Ascending aorta (tissue), 2 donors: Measurements from ENCODE around the gene UBE4B. TPM values are rescaled to one million over a fixed set of nuclear protein-coding genes. Genes with fewer than 3 reads are reported as not detected.
"Not testable (repeated sequence)": the region's sequence is repeated elsewhere in the genome, so short reads cannot be mapped to it uniquely, and the experiment has no call there.

ENCODE experiments used
- DNase-seq, 2 donors: peaks; one replicate each; pipeline ENCODE4 v3.0.0-alpha.2; 2019; ENCODE audit warnings: low spot score in 2 of 2
- H3K27ac ChIP-seq, 2 donors: fragments of 200-600 bp; sonication (generic); one replicate each; pipeline ENCODE4 v1.5.1; 2016 to 2017; ENCODE audit warnings: mild to moderate bottlenecking in 1 of 2
- H3K27me3 ChIP-seq: fragments of 200-600 bp; sonication (generic); one replicate; pipeline ENCODE4 v1.5.1; 2017
- H3K36me3 ChIP-seq, 2 donors: fragments of 200-600 bp; sonication (generic); one replicate each; pipeline ENCODE4 v1.5.1; 2016
- H3K4me1 ChIP-seq, 2 donors: fragments of 200-600 bp; sonication (generic); one replicate each; pipeline ENCODE4 v1.5.1; 2016 to 2017; ENCODE audit warnings: mild to moderate bottlenecking in 1 of 2
- H3K4me3 ChIP-seq, 2 donors: fragments of 200-600 bp; sonication (generic); one replicate each; pipeline ENCODE4 v1.5.1; 2016 to 2017; ENCODE audit warnings: mild to moderate bottlenecking in 1 of 2
- H3K9me3 ChIP-seq, 2 donors: fragments of 200-600 bp; sonication (generic); one replicate each; pipeline ENCODE4 v1.5.1; 2016
- CTCF ChIP-seq, 3 experiments: fragments of 200-600 bp in 2 of 3; fragments of 450-650 bp in 1 of 3; sonication (generic) in 2 of 3; IDR thresholded peaks; one replicate each; pipeline ENCODE4 v1.5.1; 2016 to 2019; ENCODE audit warnings: antibody characterized with exemption in 3 of 3, mild to moderate bottlenecking in 1 of 3, moderate library complexity in 1 of 3
- intact Hi-C: fragments of 100-400 bp; cut with DNase I; formaldehyde crosslinking; loops from one replicate; pipeline ENCODE4 v1.15.1; 2023
- total RNA-seq: library from RNA; depleted of rRNA; stranded (reverse); fragments of >200 nt; gene quantifications from one replicate; pipeline ENCODE4 v1.1.0, GENCODE V29; 2016

The UBE4B gene
- total RNA-seq, 1 donor from 2014 or later: 35.2 TPM

GRCh38 chr1:9992910-9993309 is 39.8 kb upstream of the UBE4B start:
- Histone ChIP-seq H3K4me3 (no peak overlapping the region), H3K9me3 (no peaks in the 10 kb centered on the region), H3K4me1 (peaks cover 0 to 5% of the 10 kb centered on the region in 2 donors), H3K36me3 (no peaks in the 10 kb centered on the region), H3K27me3 (no peaks in the 10 kb centered on the region), H3K27ac (no peak overlapping the region)
- no peak for TF ChIP-seq CTCF (IDR thresholded peaks at IDR 0.05)
- intact Hi-C loops: no loop called here
- no peak for DNase-seq

- H3K4me1 ChIP-seq: peaks cover 0 to 5% of the 10 kb centered on the region in 2 donors
- TF ChIP-seq CTCF (IDR thresholded peaks at IDR 0.05): no peak
- H3K9me3 ChIP-seq: no peaks in the 10 kb centered on the region
- H3K36me3 ChIP-seq: no peaks in the 10 kb centered on the region
- H3K27me3 ChIP-seq: no peaks in the 10 kb centered on the region
- DNase-seq: no peak
- intact Hi-C loops: no loop called here
- no peak overlapping the region for H3K4me3 ChIP-seq
- H3K27ac ChIP-seq: no peak overlapping the region
These were observed 39.1 kb upstream of the UBE4B start for GRCh38 chr1:9993561-9994075.

- H3K27ac ChIP-seq: no peak within 1 kb of the TSS
- H3K9me3 ChIP-seq: no peaks in the 10 kb centered on the region
- peaks cover 0 to 5% of the 10 kb centered on the region in 2 donors for H3K4me1 ChIP-seq
- no peak for TF ChIP-seq CTCF (IDR thresholded peaks at IDR 0.05)
- intact Hi-C loops: no loop called here
- no peaks in the 10 kb centered on the region for H3K36me3 ChIP-seq
- peak within 1 kb of the TSS; percentile 72 to 86 for H3K4me3 ChIP-seq
- DNase-seq: peak in 1 of 2 donors; percentile 65
- no peaks in the 10 kb centered on the region for H3K27me3 ChIP-seq
These were observed 35.9 kb upstream of the UBE4B start, which contains the start of gene RBP7 for GRCh38 chr1:9996624-9997582. Gene RBP7 (plus strand): TSS chr1:9997228. CDS start chr1:9997259, 31 bp downstream.

- H3K27me3 ChIP-seq: no peaks in the 10 kb centered on the region
- H3K36me3 ChIP-seq: no peaks in the 10 kb centered on the region
- no peak for DNase-seq
These were observed 31.6 kb upstream of the UBE4B start for GRCh38 chr1:10001016-10001665.

GRCh38 chr1:10005248-10005647 is 27.5 kb upstream of the UBE4B start:
- H3K4me3 ChIP-seq, H3K4me1 ChIP-seq, intact Hi-C loops, H3K27me3 ChIP-seq, H3K27ac ChIP-seq, H3K9me3 ChIP-seq, DNase-seq, H3K36me3 ChIP-seq: not testable (repeated sequence)

More at GRCh38 chr1:10001016-10001665, 31.6 kb upstream of the UBE4B start:
- Histone ChIP-seq H3K4me1 (peaks cover 0 to 5% of the 10 kb centered on the region in 2 donors), H3K27ac (no peak overlapping the region), H3K4me3 (no peak overlapping the region), H3K9me3 (no peaks in the 10 kb centered on the region)
- no peak for TF ChIP-seq CTCF (IDR thresholded peaks at IDR 0.05)
- intact Hi-C loops: no loop called here

GRCh38 chr1:10007169-10007568 is 25.6 kb upstream of the UBE4B start:
- no peak for TF ChIP-seq CTCF (IDR thresholded peaks at IDR 0.05)
- no peak for DNase-seq
- H3K27me3 ChIP-seq: no peaks in the 10 kb centered on the region
- no peaks in the 10 kb centered on the region for H3K36me3 ChIP-seq
- H3K9me3 ChIP-seq: no peaks in the 10 kb centered on the region
- intact Hi-C loops: no loop called here
- no peaks in the 10 kb centered on the region for H3K4me1 ChIP-seq
- H3K4me3 ChIP-seq: no peak overlapping the region
- H3K27ac ChIP-seq: no peak overlapping the region
